ENCODE results near the gene TMEM117.

DNA sequence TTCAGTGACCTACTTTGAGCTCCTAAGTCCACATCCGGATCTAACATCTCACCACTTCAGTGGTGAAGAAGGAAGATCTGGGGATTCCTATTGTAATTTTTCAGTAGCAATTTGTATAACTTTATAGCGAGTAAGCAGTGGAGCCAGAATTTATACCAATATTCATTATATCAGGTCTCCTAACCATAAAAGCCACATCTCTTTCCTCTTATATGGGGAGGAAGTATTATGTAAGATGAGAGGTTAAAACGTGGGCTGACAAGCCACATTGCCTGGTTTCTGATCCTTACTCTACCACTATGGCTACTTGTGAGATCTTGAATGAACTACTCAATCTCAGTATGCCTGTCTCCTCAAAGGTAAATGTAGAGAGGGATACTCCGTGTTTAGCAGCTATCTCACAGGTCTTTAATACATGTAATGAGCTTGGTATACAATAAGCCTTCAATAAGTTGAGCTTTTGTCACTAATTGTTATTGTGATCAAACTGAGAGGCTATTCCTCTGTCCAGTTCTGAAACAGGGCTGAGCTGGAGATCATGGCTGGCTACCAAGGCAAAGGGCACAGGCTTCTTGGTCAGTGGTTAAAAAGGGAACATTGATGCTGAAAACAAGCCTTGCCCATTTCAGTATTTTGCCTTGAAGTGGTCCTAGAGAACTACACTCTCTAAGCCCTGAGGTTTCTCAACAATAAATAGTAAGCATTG is 3.3 kb upstream of the TMEM117 start:
- no peak for TF ChIP-seq POLR2A (IDR thresholded peaks at IDR 0.05; ENCODE audit: low read length)
- no peak for TF ChIP-seq GATA1 (IDR thresholded peaks at IDR 0.05; ENCODE audit: low read depth, low read length)
